Stimulated activated CD8-positive, alpha-beta memory T cell treated with anti-CD3 and anti-CD28 coated beads, Interleukin-12 subunit alpha, Interleukin-12 subunit beta, amount 100 ng/mL, for 24 hours (primary cell): ENCODE measurements around the gene IGFL2.
"Not testable (repeated sequence)": the region's sequence is repeated elsewhere in the genome, so short reads cannot be mapped to it uniquely, and the experiment has no call there.

ENCODE experiments used
- DNase-seq: peaks from one replicate; pipeline ENCODE4 v3.0.0-alpha.2; 2020; ENCODE audit errors: extremely low read depth

The IGFL2 gene

GRCh38 chr19:46189971-46190888 is 42.2 kb downstream of the IGFL2 start:
- no peak for DNase-seq

DNA sequence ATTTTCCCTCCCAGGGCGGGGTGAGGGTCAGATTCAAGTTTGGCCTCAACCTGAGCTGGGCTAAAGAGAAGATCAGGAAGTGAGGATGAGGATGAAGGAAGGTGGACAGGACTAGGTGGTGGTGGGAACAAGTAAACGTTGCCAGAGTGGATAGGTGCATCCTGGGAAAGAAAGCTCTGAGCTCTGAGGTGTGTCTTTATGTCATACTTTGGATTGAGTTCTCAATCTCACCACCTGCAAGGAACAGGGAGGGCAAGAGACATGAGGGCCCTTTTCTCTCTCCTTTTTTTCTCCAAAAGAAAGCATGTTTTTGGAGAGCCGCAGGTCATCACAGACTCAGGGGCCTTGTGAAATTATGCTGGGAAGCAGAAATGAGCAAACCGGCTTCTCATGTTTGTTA is 43.3 kb downstream of the IGFL2 start:
- DNase-seq, result no peak

- no peak for DNase-seq
These were observed 43.9 kb downstream of the IGFL2 start for GRCh38 chr19:46191972-46192371.

GRCh38 chr19:46192626-46192991 is 44.6 kb downstream of the IGFL2 start:
- DNase-seq, result not testable (repeated sequence)

GRCh38 chr19:46192992-46193650 is 45.1 kb downstream of the IGFL2 start:
- DNase-seq, result no peak

DNA sequence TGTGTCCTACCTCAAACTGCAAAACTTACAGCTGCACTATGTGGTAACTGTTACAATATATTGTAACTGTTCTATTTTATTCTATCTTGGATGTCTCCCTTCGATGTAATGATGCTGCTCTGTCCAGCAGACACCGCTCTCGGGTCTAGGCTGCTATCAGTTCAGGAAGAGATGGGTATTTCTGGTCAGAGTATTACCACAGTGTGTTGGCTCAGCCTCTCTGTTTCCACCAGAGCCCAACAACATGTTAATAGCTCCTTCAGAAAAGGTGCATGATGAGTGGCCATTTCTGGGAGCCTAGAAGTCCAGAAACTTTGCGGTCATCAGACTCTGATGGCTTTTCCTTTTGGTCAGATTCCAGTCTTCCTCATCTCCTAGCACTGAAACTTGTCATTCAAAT is 45.6 kb downstream of the IGFL2 start:
- no peak for DNase-seq

- no peak for DNase-seq
These were observed 47.1 kb downstream of the IGFL2 start for GRCh38 chr19:46195104-46195503.

GRCh38 chr19:46195919-46196318 is 47.9 kb downstream of the IGFL2 start:
- DNase-seq, result not testable (repeated sequence)

DNA sequence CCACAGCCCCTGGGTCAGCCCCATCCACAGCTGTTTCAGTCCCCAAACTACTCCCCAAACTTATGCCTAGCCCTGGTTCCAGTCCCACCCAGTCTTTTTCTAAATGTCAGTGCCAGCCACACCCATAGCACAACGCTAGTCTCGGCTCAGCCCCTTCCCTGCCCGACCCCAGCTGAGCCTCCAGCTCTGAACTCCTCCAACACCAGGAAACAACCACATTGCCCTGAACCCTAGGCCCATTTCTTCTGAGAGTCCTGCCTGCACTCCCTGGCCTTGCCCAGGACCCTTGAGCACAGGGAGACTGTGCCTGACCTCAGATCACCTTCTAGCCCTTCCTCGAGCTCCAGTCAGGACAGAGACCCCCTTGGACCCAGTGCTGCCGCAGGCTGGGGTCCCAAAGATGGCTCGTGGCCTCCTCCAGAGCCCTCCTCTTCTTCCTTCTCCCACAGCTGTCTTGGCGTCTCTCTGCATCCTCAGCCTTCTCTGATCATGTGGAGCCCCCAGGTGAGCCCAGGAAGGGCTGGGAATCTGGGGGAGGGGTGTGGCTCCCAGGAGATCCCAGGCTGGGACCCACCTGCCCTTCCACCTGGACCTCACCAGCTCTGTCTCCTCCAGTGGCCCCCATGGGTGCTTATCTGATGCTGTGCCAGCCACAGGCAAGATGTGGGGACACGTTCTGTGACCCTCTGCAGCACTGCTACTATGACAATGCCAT is 48.5 kb downstream of the IGFL2 start:
- DNase-seq, result no peak

DNA sequence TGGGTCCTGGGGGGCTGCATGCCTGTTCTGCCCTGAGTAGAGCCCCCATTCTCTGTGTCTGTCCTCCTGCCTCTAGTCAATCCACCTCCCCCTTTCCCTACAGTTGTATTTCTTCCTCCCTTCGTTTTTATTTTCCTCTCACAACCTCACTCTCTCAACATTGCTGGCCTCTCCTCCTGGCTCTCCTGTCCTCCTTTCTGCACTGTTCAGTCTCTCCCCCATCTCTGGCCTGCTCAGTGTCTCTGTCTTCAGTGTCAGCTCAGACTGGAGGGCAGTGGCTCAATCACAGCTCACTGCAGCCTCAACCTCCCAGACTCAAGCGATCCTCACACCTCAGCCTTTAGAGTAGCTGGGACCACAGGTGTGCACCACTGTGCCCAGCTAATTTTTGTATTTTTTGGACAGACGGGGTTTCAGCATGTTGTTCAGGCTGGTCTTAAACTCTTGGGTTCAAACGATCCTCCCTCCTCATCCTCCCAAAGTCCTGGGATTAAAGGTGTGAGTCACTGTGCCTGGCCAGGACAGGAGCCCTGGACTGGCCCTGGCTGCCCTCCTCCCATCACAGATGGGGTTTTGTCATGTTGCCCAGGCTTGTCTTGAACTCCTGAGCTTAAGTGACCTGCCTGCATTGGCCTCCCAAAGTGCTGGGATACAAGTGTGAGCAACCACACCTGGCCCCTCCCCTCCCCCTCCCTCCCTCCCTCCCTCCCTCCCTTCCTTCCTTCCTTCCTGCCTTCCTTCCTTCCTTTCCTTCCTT is 49.5 kb downstream of the IGFL2 start:
- DNase-seq, result no peak

- no peak for DNase-seq
These were observed 50.7 kb downstream of the IGFL2 start for GRCh38 chr19:46198756-46199155.

GRCh38 chr19:46201454-46202310 is 53.6 kb downstream of the IGFL2 start:
- no peak for DNase-seq

DNA sequence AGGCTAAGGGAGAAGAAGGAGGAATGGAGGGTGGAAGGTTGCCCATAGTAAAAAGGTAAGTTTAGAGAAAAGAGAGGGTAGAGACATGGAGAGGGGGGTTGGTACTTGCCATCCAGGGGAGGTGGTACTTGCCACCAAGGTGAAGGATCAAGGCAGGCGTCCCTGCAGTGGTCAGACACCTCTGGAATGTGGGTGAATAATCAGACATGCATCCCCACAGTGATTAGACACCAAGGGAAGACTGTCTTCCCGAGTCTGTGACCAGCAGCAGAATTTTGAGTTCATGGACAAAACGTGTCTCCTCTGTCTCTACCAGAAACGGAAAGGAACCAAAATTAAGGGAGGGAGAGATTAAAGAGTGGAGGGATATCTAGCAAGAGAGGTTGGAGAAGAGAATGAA is 54.4 kb downstream of the IGFL2 start:
- no peak for DNase-seq

GRCh38 chr19:46202872-46203860 is 55.1 kb downstream of the IGFL2 start:
- no peak for DNase-seq

DNA sequence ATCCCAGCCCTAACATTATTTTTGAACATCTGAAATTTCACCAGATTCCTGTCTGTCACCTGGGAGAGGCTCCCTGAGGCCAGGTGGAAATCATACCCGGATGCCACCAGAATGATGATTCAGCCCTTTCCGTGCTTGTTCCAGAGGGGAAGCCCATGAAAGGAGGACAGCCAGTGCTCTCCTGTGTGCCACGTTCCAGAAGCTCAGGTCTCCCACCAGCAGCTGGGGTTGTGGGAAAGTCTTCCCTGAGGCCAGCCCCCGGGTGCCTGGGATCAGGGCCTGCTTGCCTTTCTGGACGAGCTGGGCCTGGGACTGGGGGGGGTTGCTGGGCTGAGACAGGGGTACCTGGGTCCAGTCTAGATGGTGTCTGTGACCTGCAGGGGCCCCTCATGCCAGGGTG is 56.0 kb downstream of the IGFL2 start:
- no peak for DNase-seq

DNA sequence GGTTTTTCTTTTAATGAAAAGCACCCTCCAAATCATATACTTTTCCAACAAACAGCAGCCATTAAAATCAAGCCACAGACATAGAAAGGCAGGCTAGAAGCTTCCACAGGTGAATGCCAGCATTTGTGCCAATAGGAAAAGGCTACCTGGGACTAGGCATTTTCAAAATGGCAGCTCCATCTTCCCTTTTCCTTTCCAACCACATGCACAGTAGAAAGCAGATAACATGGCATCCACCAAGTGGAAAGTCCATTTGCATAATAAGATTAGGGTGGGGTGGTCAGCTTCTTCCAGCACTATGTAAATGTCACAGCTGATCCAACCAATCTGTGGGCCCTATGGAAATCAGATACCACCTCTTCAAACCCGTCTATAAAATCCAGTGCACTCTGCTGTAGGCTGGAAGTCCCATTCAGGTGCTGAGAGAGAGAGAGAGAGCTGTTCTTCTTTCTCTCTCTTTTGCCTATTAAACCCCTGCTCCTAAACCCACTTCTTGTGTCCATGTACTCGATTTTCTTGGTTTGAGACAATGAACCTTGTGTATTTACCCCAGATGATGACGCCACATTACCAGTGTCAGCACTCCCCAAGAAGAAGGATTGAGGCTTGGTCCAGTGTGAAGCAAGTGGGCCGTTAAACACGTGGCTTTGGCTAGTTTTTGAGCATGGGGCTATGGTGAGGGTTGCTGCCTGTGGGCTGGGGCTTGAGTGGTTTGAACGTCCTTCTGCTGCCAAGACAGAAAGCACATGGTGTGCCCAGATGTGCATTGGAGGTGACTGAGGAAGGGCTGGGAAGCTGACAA is 57.3 kb downstream of the IGFL2 start:
- DNase-seq, result no peak

- no peak for DNase-seq
These were observed 58.1 kb downstream of the IGFL2 start for GRCh38 chr19:46206176-46206575.

- no peak for DNase-seq
These were observed 58.6 kb downstream of the IGFL2 start for GRCh38 chr19:46206682-46207081.

- DNase-seq, result not testable (repeated sequence)
These were observed 59.8 kb downstream of the IGFL2 start for GRCh38 chr19:46207858-46208257.
